Measurements from ENCODE around the gene CNTNAP2. TPM values are rescaled to one million over a fixed set of nuclear protein-coding genes. Genes with fewer than 3 reads are reported as not detected.

The CNTNAP2 gene
- total RNA-seq, 1 donor from 2014 or later = 2.2 TPM

GRCh38 chr7:147516391-147516790 is 1399.8 kb downstream of the CNTNAP2 start:
- no peak for TF ChIP-seq POLR2A (IDR thresholded peaks at IDR 0.05)
- no peak for TF ChIP-seq CTCF (IDR thresholded peaks at IDR 0.05)
- TF ChIP-seq POLR2AphosphoS5 (IDR thresholded peaks at IDR 0.05; ENCODE audit: insufficient read depth in 1 of 2, low read depth in 1 of 2) = no peak
- intact Hi-C loops (cut with DNase I) = no loop called here
- H3K9me3 ChIP-seq = no peaks in the 10 kb centered on the region

DNA sequence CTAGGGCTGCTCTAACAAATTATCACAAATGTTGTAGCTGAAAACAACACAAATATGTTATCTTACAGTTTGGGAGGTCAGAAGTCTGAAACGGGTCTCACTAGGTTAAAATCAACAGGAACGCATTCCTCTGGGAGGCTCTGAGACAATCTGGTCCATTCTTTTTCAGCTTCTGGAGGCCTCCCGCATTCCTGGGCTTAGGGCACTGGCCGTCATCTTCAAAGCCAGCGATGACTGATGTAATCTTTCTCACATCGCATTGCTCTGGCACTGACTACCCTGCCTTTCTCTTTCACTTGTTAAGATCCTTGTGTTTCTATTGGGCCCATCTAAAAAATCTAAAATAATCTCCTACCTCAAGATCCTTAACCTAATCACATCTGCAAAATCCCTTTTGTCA is 1402.5 kb downstream of the CNTNAP2 start:
- H3K27me3 ChIP-seq = no peaks in the 10 kb centered on the region
- no peaks in the 10 kb centered on the region for H3K36me3 ChIP-seq
- no peak for DNase-seq (ENCODE audit: extremely low spot score in 2 of 2)
- intact Hi-C loops (cut with DNase I) = no loop called here
- H3K9me3 ChIP-seq = no peaks in the 10 kb centered on the region
- no peak overlapping the region for H3K27ac ChIP-seq
- H3K4me1 ChIP-seq = no peaks in the 10 kb centered on the region
- no peak overlapping the region for H3K4me3 ChIP-seq
- no peak for TF ChIP-seq CTCF (IDR thresholded peaks at IDR 0.05)
- TF ChIP-seq POLR2A (IDR thresholded peaks at IDR 0.05) = no peak
- TF ChIP-seq POLR2AphosphoS5 (IDR thresholded peaks at IDR 0.05; ENCODE audit: insufficient read depth in 1 of 2, low read depth in 1 of 2) = no peak

More at GRCh38 chr7:147516391-147516790, 1399.8 kb downstream of the CNTNAP2 start:
- Histone ChIP-seq H3K27ac (no peak overlapping the region), H3K4me1 (no peaks in the 10 kb centered on the region), H3K27me3 (no peaks in the 10 kb centered on the region), H3K36me3 (no peaks in the 10 kb centered on the region), H3K4me3 (no peak overlapping the region)
- no peak for DNase-seq (ENCODE audit: extremely low spot score in 2 of 2)

DNA sequence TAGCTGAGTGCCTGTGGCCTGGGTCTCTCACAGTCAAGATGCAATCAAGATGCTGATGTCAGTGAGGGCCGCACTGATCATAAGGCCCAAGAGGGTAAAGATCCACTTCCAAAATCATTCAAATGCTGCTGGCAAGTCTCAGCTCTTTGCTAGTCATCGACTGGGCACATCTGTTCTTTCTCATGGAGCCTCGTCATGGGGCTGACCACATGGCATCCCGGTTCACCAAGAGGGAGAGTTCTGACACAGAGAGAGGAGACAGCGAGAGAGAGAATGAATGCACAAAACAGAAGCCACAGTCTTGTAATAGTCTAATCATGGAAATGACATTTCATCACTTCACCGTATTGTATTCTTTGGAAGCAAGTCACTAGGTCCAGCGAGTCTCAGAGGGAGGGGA is 1406.5 kb downstream of the CNTNAP2 start:
- Histone ChIP-seq H3K4me1 (no peaks in the 10 kb centered on the region), H3K9me3 (no peaks in the 10 kb centered on the region), H3K36me3 (no peaks in the 10 kb centered on the region), H3K4me3 (no peak overlapping the region), H3K27me3 (no peaks in the 10 kb centered on the region), H3K27ac (no peak overlapping the region)
- DNase-seq (ENCODE audit: extremely low spot score in 2 of 2) = no peak
- intact Hi-C loops (cut with DNase I) = no loop called here
- no peak for TF ChIP-seq POLR2AphosphoS5 (IDR thresholded peaks at IDR 0.05; ENCODE audit: insufficient read depth in 1 of 2, low read depth in 1 of 2)
- TF ChIP-seq POLR2A (IDR thresholded peaks at IDR 0.05) = no peak
- no peak for TF ChIP-seq CTCF (IDR thresholded peaks at IDR 0.05)

GRCh38 chr7:147524726-147525250 is 1408.2 kb downstream of the CNTNAP2 start:
- TF ChIP-seq POLR2AphosphoS5 (IDR thresholded peaks at IDR 0.05; ENCODE audit: insufficient read depth in 1 of 2, low read depth in 1 of 2) (no peak), CTCF (IDR thresholded peaks at IDR 0.05) (no peak), POLR2A (IDR thresholded peaks at IDR 0.05) (no peak)

GRCh38 chr7:147525325-147525724 is 1408.7 kb downstream of the CNTNAP2 start:
- TF ChIP-seq POLR2AphosphoS5 (IDR thresholded peaks at IDR 0.05; ENCODE audit: insufficient read depth in 1 of 2, low read depth in 1 of 2) (no peak), POLR2A (IDR thresholded peaks at IDR 0.05) (no peak), CTCF (IDR thresholded peaks at IDR 0.05) (no peak)
- Histone ChIP-seq H3K36me3 (no peaks in the 10 kb centered on the region), H3K4me3 (no peak overlapping the region), H3K27ac (no peak overlapping the region), H3K4me1 (no peaks in the 10 kb centered on the region), H3K9me3 (no peaks in the 10 kb centered on the region), H3K27me3 (no peaks in the 10 kb centered on the region)
- no peak for DNase-seq (ENCODE audit: extremely low spot score in 2 of 2)
- intact Hi-C loops (cut with DNase I) = no loop called here

More at GRCh38 chr7:147524726-147525250, 1408.2 kb downstream of the CNTNAP2 start:
- H3K27ac ChIP-seq = no peak overlapping the region
- intact Hi-C loops (cut with DNase I) = no loop called here
- H3K27me3 ChIP-seq = no peaks in the 10 kb centered on the region
- no peaks in the 10 kb centered on the region for H3K4me1 ChIP-seq
- no peak for DNase-seq (ENCODE audit: extremely low spot score in 2 of 2)
- no peak overlapping the region for H3K4me3 ChIP-seq
- H3K36me3 ChIP-seq = no peaks in the 10 kb centered on the region
- H3K9me3 ChIP-seq = no peaks in the 10 kb centered on the region
